Activated CD4-positive, alpha-beta T cell treated with anti-CD3 and anti-CD28 coated beads, Interleukin-2, Interleukin-4, amounts not matched to agents 100 ng/mL and 50 ng/mL, durations not matched to agents 16 hours and 8 hours (primary cell): ENCODE results near the gene PAK1IP1.
A peak's percentile ranks its signal among the peaks of the same experiment; 100 is the strongest.
"Not testable (repeated sequence)": the region's sequence is repeated elsewhere in the genome, so short reads cannot be mapped to it uniquely, and the experiment has no call there.

Experiments
- DNase-seq: peaks from one replicate; pipeline ENCODE4 v3.0.0-alpha.2; 2020; ENCODE audit warnings: low spot score

PAK1IP1 gene, protein sequence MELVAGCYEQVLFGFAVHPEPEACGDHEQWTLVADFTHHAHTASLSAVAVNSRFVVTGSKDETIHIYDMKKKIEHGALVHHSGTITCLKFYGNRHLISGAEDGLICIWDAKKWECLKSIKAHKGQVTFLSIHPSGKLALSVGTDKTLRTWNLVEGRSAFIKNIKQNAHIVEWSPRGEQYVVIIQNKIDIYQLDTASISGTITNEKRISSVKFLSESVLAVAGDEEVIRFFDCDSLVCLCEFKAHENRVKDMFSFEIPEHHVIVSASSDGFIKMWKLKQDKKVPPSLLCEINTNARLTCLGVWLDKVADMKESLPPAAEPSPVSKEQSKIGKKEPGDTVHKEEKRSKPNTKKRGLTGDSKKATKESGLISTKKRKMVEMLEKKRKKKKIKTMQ

DNA sequence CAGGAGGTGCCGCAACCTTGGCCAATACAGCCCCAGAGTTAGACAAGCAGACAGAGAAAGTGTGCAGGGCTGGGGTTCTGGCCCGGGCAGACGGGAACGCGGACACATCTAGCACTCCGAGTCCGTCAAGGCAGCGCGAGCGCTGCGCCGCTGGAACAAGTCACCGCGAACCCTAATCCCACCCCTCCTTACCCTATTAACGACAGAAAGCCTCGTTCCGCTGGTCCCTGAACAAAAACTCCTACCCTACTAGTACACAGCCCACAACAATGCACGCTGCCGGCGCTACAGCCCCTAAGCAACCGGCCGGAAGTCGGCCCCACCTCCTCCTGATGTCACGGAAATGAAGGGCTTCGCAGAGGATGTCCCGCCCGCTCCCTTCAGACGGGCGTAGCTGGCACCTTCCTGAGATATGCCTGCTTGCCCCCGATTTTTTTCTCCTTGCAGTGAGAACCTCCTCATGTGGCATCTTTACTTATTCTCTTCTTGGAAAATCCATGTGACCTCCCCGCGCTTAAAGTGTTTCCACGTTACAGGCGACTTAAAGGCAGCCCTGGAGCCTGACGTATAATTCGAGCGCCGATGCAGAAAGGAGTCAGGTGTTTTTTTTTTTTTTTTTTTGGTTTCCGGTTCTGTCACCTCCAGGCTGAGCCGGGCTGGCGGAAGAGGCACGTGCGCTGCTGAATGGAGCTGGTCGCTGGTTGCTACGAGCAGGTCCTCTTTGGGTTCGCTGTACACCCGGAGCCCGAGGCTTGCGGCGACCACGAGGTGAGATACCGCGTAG is at the start of gene PAK1IP1, which contains the start of gene C6orf52:
TSS of gene PAK1IP1 (plus strand) at position 671 of the 784 bp plus-strand sequence. CDS start at position 685, 14 bp downstream.
TSS of gene C6orf52 (minus strand) at position 315 of the 784 bp plus-strand sequence. CDS start 7,066 bp downstream, outside the sequence.
- DNase-seq = peak; percentile 92

DNA sequence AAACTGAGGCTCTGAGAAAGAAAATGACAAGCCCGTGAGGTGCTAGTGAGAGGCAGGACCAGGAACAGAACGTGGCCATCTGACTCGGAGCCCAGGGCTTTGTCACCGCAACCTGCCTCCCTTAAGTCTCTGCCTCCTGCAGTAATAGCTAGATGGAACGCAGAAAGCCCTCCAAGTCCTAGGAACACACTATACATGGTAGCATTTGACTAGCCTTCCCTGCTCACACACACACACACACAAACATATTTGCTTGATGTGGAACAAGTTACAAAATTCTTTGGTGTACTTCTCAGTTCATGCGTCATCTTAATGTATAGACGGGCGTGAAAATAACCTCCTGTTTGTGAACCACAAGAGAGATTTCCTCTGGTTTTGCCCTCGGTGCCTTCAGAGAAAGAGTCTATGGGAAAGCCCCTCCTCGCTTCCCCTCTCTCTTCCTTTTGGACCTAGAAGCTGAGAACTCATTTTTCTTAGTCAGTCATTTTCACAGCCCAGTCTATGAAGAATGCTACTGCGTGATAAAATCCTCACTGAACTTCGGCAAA is 39.2 kb upstream of the PAK1IP1 start:
- DNase-seq = peak; percentile 60

DNA sequence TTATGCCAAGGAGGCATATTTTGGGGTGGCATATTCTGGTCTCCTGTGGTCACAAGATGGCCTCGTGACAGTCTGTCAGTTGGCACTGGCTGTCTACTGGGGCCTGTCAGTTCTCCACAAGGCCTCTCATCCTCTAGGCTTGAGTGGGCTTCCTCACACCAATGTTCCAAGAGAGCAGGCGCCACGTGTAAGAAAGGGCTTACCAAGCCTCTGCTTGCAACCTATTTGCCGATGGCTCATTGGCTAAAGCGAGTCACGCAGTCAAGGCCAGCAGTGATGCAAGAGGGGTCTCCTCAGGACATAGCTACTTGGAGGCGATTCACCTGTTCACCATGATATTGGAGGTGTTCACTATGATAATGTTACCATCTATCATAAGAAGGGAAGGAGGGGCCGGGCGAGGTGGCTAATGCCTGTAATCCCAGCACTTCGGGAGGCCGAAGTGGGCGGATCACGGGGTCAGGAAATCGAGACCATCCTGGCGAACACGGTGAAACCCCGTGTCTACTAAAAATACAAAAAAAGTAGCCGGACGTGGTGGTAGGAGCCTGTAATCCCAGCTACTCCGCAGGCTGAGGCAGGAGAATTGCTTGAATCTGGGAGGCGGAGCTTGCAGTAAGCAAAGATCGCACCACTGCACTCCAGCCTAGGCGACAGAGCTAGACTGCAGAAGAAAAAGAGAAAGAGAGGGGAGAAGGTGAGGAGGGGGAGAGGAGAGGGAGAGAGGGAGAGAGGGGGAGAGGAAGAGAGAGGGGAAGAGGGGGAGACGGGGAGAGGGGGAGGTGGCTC is 35.7 kb upstream of the PAK1IP1 start:
- no peak for DNase-seq

DNA sequence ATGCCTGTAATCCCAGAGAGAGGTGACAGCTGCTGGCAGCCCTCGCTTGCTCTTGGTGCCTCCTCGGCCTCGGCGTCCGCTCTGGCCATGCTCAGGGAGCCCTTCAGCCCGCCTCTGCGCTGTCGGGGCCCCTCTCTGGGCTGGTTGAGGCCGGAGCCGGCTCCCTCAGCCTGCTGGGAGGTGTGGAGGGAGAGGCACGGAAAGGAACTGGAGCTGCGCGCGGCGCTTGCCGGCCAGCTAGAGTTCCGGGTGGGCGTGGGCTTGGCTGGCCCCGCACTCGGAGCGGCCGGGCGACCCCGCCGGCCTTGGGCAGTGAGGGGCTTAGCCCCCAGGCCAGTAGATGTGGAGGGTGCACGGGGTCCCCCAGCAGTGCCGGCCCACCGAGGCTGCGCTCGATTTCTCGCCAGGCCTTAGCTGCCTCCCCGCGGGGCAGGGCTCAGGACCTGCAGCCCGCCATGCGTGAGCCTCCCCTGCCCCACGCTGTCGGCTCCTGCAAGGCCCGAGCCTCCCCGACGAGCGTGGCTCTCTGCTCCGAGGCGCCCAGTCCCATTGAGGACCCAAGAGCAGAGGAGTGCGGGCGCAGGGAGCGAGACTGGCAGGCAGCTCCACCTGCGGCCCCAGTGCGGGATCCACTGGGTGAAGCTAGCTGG is 34.9 kb upstream of the PAK1IP1 start:
- no peak for DNase-seq

DNA sequence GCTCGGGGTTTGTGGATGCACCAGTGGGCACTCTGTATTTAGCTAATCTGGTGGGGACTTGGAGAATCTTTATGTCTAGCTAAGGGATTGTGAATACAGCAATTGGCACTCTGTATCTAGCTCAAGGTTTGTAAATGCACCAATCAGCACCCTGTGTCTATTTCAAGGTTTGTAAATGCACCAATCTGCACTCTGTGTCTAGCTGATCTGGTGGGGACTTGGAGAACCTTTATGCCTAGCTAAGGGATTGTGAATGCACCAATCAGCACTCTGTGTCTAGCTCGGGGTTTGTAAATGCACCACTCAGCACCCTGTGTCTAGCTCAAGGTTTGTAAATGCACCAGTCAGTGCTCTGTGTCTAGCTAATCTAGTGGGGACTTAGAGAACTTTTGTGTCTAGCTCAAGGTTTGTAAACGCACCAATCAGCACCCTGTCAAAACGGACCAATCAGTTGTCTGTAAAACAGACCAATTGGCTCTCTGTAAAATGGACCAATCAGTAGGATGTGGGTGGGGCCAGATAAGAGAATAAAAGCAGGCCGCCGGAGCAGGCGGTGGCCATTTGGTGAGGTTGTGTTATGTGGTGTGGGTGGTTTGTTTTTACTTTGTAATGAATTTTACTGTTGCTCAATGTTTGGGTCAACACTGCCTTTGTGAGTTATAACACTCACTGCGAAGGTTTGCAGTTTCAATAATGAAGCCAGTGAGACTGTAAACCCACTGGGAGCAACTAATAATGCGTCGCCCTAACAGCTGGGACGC is 34.2 kb upstream of the PAK1IP1 start:
- not testable (repeated sequence) for DNase-seq

DNA sequence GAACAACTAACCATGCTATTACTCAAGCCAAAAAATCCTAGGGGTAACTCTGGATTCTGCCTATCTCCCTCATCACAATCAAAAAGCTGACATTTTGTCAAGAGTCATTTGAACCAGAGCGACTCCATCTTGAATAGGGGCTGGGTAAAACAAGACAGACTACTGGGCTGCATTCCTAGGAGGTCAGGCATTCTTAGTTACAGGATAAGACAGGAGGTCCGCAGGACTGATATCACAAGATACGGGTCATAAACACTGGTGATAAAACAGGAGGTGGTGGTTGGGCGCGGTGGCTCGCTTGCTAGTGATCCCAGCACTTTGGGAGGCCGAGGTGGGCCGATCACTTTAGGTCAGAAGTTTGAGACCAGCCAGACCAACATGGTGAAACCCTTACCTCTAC is 32.6 kb upstream of the PAK1IP1 start:
- DNase-seq = no peak

DNA sequence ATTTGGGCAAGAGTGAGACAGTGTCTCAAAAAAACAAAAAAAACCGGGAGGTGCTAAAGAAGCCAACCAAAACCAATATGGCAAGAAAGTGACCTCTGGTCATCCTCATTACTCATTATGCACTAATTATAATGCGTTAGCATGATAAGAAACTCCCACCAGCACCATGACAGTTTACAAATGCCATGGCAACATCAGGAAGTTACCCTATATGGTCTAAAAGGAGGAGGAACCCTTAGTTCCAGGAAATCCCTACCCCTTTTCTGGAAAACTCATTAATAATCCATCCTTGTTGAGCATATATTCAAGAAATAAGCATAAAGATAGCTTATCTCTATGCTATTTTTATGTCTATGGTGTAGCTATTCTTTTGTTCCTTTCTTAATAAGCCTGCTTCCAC is 32.0 kb upstream of the PAK1IP1 start:
- DNase-seq = no peak

DNA sequence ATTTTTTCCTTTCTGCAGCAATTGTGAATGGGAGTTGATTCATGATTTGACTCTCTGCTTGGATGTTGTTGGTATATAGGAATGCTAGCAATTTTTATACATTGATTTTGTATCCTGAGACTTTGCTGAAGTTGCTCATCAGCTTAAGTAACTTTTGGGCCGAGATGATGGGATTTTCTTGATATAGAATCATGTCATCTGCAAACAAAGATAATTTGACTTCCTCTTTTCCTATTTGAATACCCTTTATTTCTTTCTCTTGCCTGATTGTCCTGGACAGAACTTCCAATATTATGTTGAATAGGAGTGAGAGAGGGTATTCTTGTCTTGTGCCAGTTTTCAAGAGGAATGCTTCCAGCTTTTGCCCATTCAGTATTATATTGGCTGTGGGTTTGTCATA is 29.2 kb upstream of the PAK1IP1 start:
- not testable (repeated sequence) for DNase-seq

DNA sequence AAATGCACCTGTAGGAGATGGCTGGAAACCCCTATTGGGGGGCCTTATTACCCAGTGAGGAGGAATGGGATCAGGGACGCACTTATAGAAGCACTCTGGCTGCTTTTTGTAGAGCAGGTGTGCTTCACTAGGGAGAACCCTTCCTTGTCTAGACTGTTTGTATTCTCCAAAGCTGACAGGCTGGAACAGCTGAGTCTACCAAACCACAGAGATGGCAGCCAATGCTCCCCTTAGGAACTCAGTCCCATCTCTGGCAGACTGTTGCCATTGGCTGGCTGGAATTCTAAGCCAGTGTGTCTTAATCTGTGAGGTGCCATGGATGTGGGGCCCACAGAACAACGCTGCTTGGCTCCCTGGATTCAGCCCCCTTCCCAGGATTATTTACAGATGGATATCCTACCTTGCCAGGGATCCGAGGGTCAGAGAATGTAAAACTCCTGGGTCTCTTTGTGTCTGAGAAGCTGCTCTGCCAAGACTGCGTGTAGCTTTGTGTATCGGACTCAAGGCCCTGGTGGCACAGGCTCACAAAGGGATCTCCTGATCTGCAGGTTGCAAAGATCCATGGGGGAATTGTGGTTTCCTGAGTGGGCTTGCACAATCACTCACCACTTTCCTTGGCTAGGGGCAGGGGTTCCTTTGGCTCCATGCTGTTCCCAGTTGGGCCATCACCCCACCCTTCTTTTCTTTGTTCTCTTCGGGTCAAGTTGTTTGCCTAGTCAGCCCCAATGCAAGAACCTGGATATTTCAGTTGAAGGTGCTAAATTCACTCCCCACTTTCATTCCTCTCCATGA is 26.4 kb upstream of the PAK1IP1 start:
- DNase-seq = no peak

DNA sequence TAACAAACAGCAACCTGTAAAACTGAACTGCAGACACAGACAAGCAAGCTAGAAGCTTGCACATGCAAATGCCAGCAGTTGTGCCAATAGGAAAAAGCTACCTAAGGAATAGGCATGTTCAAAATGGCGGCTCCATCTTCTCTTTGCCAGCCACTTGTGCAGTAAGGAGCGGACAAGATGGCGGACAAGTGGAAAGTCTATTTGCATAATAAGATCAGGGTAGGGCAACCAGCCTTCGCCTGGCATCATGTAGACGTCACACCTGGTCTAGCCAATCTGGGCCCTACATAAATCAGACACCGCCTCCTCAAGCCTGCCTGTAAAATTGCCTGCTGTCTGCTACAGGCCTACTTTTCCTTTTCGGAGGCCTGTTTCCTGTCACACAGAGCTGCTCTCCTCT is 18.4 kb upstream of the PAK1IP1 start:
- DNase-seq = no peak

DNA sequence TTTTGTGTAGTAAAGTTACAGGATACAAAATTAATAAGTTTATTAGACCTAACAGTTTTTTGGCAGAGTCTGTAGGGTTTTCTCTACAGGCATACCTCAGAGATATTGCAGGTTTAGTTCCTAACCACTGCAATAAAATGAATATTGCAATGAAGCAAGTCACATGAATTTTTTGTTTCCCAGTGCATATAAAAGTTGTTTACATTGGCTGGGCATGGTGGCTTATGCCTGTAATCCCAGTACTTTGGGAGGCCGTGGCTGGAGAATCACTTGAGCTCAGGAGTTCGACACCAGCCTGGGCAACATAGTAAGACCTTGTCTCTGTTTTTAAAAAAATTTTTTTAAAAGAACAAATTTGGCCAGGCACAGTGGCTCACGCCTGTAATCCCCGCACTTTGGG is 16.3 kb upstream of the PAK1IP1 start:
- DNase-seq = no peak

DNA sequence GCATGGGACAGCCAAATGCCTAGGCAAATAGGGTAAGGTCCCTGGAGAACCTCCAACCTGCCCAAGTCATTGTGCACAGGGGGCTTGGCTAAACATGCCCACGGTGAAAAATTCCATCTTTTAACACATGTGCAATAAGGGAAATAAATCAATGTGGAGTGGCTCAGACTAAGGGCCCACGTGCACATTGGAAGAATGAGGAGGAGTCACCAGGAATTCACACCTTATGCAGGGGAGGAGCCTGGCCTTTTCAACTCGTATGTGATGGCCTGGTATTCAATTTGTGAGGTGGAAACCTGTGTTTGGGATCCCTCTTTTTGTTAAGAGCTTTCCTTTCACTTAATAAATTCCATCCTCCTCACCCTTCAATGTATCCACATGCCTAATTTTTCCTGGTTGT is 13.0 kb upstream of the PAK1IP1 start:
- no peak for DNase-seq

DNA sequence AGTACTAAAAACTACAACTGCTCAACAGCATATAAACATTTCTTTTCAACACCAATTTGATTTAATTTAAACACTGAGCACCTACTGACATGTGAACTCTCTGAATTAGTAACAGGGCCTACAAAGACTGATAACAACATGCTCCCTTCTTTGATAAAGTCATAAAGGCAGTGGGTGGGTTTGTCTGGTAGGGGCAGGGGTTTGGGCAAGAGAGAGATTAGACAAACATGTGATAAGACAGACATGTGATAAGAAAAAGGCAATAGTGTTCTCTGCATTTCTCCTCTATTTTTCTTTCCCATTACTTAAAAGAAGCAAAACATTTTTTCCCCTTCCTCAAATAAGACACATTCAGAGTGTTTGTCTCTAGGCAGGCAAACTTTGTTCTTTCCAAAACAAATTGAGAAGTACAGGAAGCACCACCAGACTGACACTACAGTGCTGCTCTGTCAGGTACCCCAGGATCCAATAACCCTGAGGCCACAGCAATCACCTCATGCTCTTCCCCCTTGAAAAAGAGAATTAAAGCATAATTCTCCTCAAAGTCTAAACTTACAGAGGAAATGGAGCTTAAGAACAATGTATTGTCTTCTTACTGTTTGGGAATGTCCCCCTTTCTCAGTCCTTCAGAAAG is 12.3 kb upstream of the PAK1IP1 start:
- DNase-seq = no peak

DNA sequence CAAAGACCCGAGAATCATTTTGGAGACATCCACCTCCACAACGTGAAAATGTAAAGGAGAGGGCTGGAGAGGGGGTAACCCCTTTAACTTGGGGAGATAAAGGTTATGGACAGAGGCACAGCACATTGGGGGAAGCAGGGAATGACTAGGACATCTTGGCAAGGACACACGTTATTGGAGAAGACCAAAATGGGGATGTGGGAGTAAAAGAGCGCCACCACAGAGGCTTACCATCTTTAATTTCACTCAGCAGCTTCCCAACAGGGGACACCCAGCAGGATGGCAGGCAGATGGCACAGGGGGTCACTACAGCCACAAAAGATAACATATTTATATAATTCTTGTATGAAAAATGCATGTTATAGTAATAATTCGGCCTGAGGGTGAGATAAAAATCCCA is 10.2 kb upstream of the PAK1IP1 start:
- no peak for DNase-seq

DNA sequence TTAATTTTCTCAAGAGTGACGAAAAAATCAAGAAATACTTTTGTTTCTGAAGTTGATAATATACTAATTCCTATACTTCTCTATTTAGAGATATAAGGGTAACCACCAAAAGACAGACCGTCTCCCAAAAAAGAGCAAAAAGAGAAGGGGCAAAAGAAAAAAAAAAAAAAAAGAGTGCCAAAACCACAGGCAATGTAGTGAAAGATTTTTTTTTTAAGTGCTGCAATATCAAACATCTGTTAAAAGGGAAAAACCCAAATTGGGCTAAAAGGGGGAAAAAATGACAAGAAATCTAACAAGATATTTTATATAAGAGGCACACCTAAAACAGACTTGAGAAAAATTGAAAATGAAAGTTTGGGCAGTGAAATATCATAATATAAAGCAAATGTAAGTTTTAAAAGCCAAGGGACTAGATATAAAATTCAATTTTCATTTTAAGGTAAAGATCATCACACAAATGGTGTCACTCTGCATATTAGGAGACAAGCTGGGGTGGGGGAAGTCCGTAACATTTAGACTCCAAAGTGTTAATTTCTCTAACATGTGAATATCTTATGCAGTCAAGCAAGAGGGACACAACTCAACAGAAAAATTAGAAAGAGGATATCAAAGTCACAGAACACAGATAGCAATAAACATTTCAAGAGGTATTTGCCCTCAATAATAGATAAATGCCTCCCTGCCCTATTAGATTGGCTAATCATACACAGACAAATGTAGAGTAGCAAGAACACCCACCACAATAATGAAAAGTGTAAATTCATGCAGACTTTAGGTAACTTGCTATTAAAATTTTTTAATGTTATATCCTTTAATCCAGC is 9.5 kb upstream of the PAK1IP1 start:
- no peak for DNase-seq

DNA sequence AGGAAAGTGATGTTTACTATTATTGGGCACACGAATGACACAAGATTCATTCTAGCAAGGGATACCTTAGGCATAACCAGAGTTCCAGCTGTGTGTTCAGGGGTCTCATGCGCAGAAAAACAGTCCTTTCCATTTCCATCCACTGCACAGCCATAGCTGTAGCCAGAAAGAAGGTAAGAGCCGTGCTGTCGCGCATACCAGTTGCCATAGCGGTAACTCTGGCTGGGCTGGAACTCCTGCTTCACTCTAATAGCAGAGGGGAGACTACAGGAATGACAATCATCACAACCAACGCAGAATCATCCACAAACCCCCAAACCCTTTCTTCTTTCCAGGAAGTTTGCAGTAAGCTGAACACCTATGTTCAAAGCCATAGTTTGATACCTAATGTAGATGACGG is 7.9 kb upstream of the PAK1IP1 start:
- DNase-seq = no peak

DNA sequence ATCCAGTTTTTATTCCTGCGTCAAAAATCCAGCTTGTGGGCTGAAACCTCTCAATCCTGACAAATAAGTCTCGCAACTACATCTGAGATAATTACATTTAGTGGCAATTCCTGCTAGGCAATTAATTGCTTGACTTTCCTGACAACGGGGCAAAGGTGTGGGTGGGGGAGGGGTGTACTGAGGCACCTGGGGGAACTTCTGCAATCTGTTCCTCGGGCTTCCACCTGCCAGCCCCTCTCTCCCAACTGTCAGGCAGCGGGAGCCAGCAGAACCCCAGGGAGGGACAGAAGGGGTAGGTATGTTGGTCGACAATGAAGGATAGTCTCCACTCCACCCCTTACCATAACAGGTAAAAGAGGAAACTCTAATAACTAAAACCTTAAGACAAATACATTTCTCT is 7.2 kb upstream of the PAK1IP1 start:
- no peak for DNase-seq

DNA sequence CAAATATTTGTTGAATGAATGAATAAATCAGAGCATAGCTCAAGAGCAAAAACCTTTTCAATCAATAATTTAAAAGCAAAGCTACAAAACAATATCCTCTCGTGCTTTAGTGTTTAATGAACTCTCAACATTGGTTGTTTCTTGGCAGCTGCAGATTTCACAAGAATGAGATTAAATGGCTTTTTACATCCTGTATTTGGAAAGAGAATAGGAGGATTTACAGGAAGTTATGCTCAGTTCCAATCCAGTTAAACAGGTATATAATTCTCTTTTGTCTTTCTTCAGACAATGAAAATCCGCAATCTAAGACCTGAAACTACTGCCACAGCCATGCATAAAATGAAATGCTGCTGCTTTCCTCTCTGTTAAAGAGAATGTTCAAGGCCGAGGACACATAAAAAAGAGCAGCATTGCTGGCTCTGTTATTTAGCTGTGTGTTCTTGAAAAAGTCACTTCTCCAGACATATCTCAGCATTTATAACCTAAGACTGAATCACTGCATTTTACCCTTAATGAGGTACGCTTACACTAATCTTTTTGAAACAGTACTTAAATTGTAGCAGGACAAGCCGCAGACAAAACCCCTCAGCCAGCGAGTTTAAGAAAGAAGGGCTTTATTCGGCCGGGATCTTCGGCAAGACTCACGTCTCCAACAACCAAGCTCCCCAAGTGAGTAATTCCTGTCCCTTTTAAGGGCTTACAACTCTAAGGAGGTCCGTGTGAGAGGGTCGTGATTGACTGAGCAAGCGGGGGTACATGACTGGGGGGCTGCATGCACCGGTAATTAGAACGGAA is 3.9 kb upstream of the PAK1IP1 start:
- no peak for DNase-seq
